GM18526 (cell line): ENCODE measurements around the gene BMPR1A.

Experiments
- POLR2A ChIP-seq: IDR thresholded peaks from 3 replicates; pipeline ENCODE4 v1.6.1; 2011; ENCODE audit not compliant: insufficient read length; ENCODE audit errors: extremely low read depth

BMPR1A gene

GRCh38 chr10:86972613-86973380 is 216.4 kb downstream of the BMPR1A start:
- TF ChIP-seq POLR2A, result no peak

DNA sequence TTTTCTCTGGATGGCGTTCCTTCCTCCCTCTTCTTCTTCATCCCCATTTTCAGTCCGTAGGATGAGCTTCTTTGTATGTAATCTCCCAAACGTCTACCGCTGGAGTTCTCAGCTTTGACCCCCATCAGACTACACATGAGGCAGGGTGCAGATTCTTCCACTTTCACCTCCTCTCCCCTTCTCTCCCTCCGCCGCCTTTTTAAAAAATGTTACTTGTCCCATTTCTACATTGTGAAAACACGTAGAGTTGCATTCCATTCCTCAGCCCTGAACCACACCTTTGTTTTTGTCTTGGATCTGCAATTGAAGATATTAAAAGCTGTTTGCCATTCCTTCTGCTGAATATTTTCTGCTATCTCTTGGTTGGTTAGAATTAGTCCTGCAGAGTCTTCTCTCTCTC is 218.1 kb downstream of the BMPR1A start:
- TF ChIP-seq POLR2A, result no peak

DNA sequence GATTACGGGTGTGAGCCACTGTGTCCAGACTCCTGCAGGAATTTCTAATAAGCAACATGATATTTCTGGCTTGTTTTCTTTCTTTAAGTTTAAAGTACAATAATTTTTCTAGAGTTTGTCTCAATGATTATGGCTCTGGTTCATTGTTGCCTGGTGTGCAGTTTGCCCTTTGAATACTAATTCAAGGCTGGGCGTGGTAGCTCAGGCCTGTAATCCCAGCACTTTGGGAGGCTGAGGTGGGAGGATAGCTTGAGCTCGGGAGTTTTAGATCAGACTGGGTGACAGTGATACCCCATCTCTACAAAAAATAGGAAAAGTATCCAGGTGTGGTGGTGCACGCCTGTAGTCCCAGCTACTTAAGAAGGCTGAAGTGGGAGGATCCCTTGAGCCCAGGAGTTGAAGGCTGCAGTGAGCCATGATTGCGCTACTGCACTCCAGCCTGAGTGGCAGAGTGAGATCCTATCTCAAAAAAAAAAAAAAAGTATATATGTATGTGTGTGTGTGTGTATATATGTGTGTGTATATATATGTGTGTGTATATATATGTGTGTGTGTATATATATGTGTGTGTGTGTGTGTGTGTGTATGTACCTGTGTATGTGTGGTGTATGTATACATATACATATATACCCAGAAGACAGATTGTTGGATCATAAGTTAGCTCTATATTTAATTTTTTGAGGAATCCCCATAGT is 220.1 kb downstream of the BMPR1A start:
- no peak for TF ChIP-seq POLR2A

DNA sequence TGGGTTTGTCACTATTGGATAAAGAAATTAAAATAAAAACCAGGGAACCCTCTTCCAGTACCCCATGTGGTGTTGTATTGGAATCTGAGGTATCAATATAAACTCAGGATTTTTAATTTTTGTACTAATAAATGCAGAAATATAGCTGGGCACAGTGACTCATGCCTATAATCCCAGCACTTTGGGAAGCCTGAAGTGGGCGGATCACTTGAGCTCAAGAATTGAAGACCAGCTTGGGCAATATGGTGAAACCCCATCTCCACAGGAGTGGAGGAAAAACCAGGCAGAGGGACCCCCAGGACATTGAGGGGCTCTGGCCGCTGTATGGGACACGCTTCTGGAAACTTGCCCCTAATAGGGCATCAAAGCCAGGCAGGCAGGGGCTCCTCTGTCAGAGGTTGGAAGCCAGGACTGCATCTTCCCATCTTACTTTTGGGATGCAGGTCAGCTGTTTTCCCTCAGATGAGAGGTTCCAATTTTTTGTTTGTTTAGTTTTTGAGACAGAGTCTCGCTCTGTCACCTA is 222.9 kb downstream of the BMPR1A start:
- TF ChIP-seq POLR2A, result no peak

DNA sequence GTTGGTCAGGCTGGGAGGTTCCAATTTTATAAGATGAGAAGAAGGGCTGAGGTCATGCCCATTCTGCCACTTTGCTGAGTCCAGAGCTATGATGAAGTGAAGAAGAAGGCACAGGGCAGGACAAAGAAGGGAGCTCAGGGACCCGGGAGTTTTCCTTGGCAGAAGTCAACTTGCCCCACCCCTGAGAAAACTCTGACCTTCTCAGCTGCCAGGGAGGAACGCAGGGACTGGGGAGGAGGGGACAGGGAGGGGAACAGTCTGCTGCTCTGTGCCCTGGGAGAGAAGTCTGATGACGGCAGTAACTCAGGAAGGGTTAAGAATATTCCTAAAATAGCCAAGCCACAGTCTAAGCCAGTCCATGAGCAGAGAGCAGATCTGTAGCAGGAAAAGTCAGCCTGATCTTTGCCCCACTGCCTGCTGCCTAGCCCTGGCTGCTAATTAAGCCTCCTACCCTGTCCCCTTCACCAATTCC is 223.6 kb downstream of the BMPR1A start:
- TF ChIP-seq POLR2A, result no peak

GRCh38 chr10:86981716-86982115 is 225.3 kb downstream of the BMPR1A start:
- no peak for TF ChIP-seq POLR2A
